AG10803 (cell line): Measurements from ENCODE around the gene MTUS2.
A peak's percentile ranks its signal among the peaks of the same experiment; 100 is the strongest.

Experiments
- DNase-seq: peaks from one replicate; pipeline ENCODE4 v3.0.0; 2010; ENCODE audit warnings: low read depth
- H3K4me3 ChIP-seq: 2 replicates; pipeline ENCODE4 v1.5.1; 2011; ENCODE audit warnings: mild to moderate bottlenecking, low read length, control low read depth
- CTCF ChIP-seq: conservative IDR thresholded peaks from 2 replicates; pipeline ENCODE4 v1.5.1; 2011; ENCODE audit warnings: mild to moderate bottlenecking, low read length, control low read depth, inconsistent platforms

Gene MTUS2

GRCh38 chr13:29493796-29494195, 673.7 kb downstream of the MTUS2 start:
- no peak for DNase-seq
- H3K4me3 ChIP-seq: no peak overlapping the region
- no peak for TF ChIP-seq CTCF

DNA sequence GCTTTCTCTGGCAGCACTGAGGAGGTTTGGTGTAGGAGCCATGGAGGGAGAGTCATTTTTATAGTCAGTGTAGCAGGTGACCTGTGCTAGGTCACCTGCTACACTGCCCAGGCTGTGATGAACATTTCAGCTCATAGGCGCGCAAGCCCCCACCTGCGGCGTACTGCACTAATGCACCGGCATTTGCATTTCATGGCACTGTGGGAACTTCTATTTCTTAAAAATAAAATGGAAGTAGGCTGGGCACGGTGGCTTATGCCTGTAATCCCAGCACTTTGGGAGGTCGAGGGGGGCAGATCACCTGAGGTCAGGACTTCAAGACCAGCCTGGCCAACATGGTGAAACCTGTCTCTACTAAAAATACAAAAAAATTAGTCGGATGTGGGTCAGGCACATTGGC, 674.4 kb downstream of the MTUS2 start:
- no peak for TF ChIP-seq CTCF
- no peak overlapping the region for H3K4me3 ChIP-seq
- no peak for DNase-seq

GRCh38 chr13:29496241-29496712, 676.1 kb downstream of the MTUS2 start:
- H3K4me3 ChIP-seq: no peak overlapping the region
- no peak for TF ChIP-seq CTCF
- DNase-seq: no peak

- no peak overlapping the region for H3K4me3 ChIP-seq
- TF ChIP-seq CTCF: no peak
- peak; percentile 29 for DNase-seq
Measured at GRCh38 chr13:29497137-29497654, 677.1 kb downstream of the MTUS2 start.

DNA sequence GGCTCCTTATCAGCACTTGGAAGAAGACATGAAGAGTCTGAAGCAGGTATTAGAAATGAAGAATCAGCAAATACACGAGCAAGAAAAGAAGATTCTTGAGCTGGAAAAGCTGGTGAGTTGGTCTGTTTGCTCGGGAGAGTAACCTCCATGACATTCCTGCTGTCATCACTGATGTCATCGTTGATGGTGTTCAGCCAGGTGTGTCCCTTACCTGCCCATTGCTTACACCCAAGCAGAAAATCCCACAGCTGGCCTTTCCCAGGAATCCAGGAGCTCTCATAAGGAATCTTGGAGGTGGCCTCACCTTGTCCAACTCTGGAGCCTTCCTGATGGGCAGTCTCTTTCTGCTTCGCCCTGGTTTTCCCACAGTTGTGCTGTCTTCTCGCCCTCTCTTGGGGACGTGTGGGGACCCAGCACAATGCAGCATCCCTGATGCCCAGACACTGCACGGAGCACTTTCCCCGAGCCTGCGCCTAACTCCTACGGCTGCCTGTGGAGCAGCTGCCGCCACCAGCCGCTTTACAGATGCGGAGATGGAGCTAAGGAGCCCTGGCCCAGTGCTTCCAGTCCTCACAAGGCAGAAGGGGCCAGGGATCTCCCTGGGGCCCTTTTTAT, 678.4 kb downstream of the MTUS2 start:
- DNase-seq: no peak
- TF ChIP-seq CTCF: no peak
- no peak overlapping the region for H3K4me3 ChIP-seq

GRCh38 chr13:29499506-29500165, 679.5 kb downstream of the MTUS2 start:
- DNase-seq: no peak
- TF ChIP-seq CTCF: no peak
- no peak overlapping the region for H3K4me3 ChIP-seq

DNA sequence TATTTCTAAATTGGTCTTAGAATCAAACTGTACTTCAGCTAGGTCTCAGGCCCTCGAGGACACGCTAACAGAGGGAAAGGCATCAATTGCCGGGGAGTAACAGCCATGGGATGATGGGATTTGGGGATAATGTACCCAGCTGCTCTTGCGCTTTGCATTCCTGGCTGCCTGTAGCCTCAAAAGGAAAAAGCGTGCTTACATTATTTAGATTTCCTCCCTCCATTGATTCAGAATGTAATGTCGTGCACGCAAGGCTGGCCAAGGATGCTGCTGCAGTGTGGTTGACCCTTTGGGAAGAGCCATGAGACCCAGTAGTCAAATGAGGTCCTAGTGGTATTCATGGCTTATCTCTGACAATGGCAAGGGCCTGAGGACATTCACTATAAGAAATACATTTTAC, 680.2 kb downstream of the MTUS2 start:
- TF ChIP-seq CTCF: no peak
- no peak for DNase-seq
- H3K4me3 ChIP-seq: no peak overlapping the region
